Melanocyte of skin (primary cell): ENCODE data around the gene ANG. TPM values are rescaled to one million over a fixed set of nuclear protein-coding genes. Genes with fewer than 3 reads are reported as not detected.

Source experiments
- small RNA-seq, 2 donors: library from RNA; depleted of rRNA; stranded (forward); fragments of <200 nt; gene quantifications; one replicate each; pipeline ENCODE3, GENCODE V24; 2012
- total RNA-seq, 2 donors: library from RNA; depleted of rRNA; stranded (reverse); fragments of >200 nt; gene quantifications; 2 replicates each; pipeline ENCODE4 v1.2.3, GENCODE V29; 2012

The ANG gene
- total RNA-seq = 1 to 10 TPM; 6.9 to 7.0 TPM

DNA sequence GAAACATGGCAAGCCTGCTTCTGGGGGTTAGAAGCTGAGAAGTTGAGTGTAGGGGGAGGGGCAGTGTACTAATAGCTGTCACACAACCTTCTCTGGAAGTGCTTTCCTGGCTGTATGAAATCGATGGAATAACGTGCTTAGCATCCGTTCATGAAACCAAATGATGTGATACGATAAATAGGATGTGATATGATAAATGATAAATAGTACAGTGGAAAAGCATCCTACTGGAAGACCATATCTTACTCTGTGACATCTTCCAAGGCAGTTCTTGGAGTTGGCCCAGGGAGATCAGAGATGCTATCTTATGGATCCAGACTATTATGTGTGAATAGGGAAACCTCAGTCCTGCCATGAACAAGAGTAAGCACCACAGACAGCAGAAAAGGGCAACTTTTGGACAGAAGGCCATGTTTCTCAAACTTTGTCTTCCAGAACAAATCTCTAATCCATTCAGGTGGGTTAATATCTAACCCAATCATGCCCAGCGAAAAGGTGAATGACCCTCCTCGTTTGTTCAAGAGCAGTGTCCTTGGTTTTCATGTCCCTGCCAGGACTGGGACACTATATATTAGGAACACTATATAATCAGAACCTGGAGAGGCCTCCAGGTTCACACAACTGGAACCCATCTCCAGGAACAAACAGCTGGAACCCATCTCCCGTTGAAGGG lies at the start of gene ANG:
TSS of gene ANG (plus strand) at position 598 of the 673 bp plus-strand sequence. CDS start 4,801 bp downstream, outside the sequence.

DNA sequence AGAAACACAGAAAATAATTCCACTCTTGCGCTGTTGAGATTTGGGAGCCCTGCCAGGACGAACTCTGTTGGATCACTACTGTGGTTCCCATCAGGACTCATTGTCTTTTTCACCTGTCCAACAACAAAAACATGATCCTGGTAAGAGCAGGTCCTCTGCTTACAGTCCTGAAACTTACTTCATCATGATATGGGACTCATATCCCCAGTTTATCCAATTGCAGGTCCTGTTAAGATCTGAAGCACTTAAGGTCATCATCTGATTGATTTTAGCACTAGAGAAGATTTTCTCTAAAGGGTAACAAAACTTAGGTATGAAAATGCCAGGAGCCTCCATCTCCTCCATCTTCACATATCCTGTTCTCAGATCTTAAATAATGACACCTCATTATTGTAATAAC lies 47.0 kb upstream of the ANG start, which contains the start of gene OR6S1:
TSS of gene OR6S1 (minus strand) at position 101 of the 400 bp plus-strand sequence. CDS start at position 101, 0 bp downstream.

DNA sequence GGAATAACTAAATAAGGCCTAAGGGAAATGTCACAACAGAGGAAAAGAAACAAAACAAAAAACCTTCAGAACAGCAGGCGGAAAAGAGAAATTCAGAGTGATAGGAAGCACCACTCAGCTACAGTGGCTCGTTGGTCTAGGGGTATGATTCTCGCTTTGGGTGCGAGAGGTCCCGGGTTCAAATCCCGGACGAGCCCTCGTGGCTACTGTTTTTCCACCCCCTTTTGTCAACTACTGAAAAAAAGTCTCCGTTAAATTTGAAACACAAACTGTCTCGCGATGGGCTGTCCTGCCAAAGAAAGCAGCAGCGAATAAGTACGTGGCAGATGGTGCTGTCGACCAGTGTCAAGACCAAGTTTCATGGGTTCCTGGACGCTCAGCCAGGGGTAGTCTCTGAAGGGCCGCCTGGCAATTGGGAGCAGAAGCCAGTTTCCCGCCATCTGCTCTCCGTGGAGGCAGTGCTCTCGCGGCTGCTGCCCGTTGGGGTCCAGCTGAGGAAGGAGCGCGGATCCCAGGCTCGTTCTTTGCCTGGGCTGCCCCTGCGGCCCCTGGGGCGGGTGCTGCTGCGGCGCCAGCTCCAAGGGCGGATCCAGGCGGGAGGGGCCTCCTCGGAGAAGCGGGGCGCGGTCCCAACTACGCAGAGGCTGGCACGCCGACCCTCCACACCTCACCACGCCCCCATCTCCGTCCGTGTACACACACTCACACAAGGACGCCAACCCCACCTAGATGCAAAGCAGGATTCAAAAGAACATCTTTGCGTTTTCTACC lies 4.5 kb upstream of the ANG start, which contains the start of gene RNASE4:
TSS of gene RNASE4 (plus strand) at position 670 of the 771 bp plus-strand sequence. CDS start 14,812 bp downstream, outside the sequence.

Small RNA genes lying within 50 kb of the gene (small RNA-seq; reads per million reads assigned to genes)
- 0 reads per million in 2 donors for gene RF00019

Other genes starting within 250 kb of the ANG start
- gene OSGEP, start 234.0 kb upstream of the ANG start, total RNA-seq = 10 to 100 TPM; 52.3 to 58.6 TPM
- 10 to 100 TPM; 23.7 to 51.6 TPM for gene APEX1, start 233.5 kb upstream of the ANG start, total RNA-seq
- gene PIP4P1, start 227.3 kb upstream of the ANG start, total RNA-seq = 10 to 100 TPM; 40.3 to 45.4 TPM
- 100 to 1,000 TPM in 1 of 2 donors, 10 to 100 TPM in 1; 26.8 to 107 TPM for gene PNP, start 219.4 kb upstream of the ANG start, total RNA-seq
- gene RNASE10, start 183.2 kb upstream of the ANG start, total RNA-seq = not detected
- not detected for gene RNASE9, start 127.7 kb upstream of the ANG start, total RNA-seq
- not detected for gene RNASE11, start 100.8 kb upstream of the ANG start, total RNA-seq
- gene RNASE12, start 97.4 kb upstream of the ANG start, total RNA-seq = not detected
- gene OR6S1, start 47.1 kb upstream of the ANG start, total RNA-seq = not detected
- 1 to 10 TPM; 4.3 to 8.3 TPM for gene RNASE4, start 4.2 kb upstream of the ANG start, total RNA-seq
- not detected for gene EDDM3A, start 57.1 kb downstream of the ANG start, total RNA-seq
- not detected for gene EDDM3B, start 79.6 kb downstream of the ANG start, total RNA-seq
- gene RNASE6, start 92.5 kb downstream of the ANG start, total RNA-seq = not detected
- gene RNASE1, start 114.1 kb downstream of the ANG start, total RNA-seq = not detected
- gene RNASE3, start 202.6 kb downstream of the ANG start, total RNA-seq = not detected